HEK293T (cell line): ENCODE results near the gene RBP3.

ENCODE experiments used
- CTCF ChIA-PET: fragments of 350-600 bp; formaldehyde crosslinking; extraction: SDS; loops from one replicate; lab custom pipeline; 2021; ENCODE audit warnings: antibody characterized with exemption, inconsistent platforms; lab: Yijun Ruan, JAX
- POLR2A ChIA-PET: fragments of 350-600 bp; formaldehyde crosslinking; extraction: SDS; loops from one replicate; lab custom pipeline; 2020; ENCODE audit warnings: antibody characterized with exemption, inconsistent platforms; lab: Yijun Ruan, JAX
- DNase-seq: peaks from one replicate; pipeline ENCODE4 v3.0.0; 2012; ENCODE audit warnings: mixed read lengths; ENCODE audit errors: extremely low spot score
- ARNT ChIP-seq: fragments of 450-650 bp; IDR thresholded peaks from 2 replicates; pipeline ENCODE4 v1.6.1; 2017; ENCODE audit warnings: mild to moderate bottlenecking
- BHLHE40 ChIP-seq: fragments of 450-650 bp; IDR thresholded peaks from 2 replicates; pipeline ENCODE4 v1.6.1; 2016; ENCODE audit warnings: mild to moderate bottlenecking, moderate library complexity, borderline replicate concordance
- CTBP1 ChIP-seq: fragments of 450-650 bp; IDR thresholded peaks from 2 replicates; pipeline ENCODE4 v1.6.1; 2016; ENCODE audit warnings: borderline replicate concordance
- ELF4 ChIP-seq: fragments of 450-650 bp; IDR thresholded peaks from 2 replicates; pipeline ENCODE4 v1.6.1; 2017; ENCODE audit warnings: antibody characterized with exemption
- FOXA1 ChIP-seq: fragments of 450-650 bp; IDR thresholded peaks from 2 replicates; pipeline ENCODE4 v1.6.1; 2016; ENCODE audit warnings: mild to moderate bottlenecking
- FOXK2 ChIP-seq: fragments of 450-650 bp; IDR thresholded peaks from 2 replicates; pipeline ENCODE4 v1.6.1; 2016; ENCODE audit warnings: mild to moderate bottlenecking
- FOXM1 ChIP-seq: fragments of 450-650 bp; IDR thresholded peaks from 2 replicates; pipeline ENCODE4 v1.6.1; 2017; ENCODE audit warnings: mild to moderate bottlenecking, borderline replicate concordance
- HDGF ChIP-seq: fragments of 450-650 bp; IDR thresholded peaks from 2 replicates; pipeline ENCODE4 v1.6.1; 2017; ENCODE audit warnings: antibody characterized with exemption, borderline replicate concordance
- L3MBTL2 ChIP-seq: fragments of 450-650 bp; conservative IDR thresholded peaks from 2 replicates; pipeline ENCODE4 v1.6.1; 2016; ENCODE audit warnings: mild to moderate bottlenecking
- LEF1 ChIP-seq: fragments of 450-650 bp; IDR thresholded peaks from 2 replicates; pipeline ENCODE4 v1.6.1; 2017; ENCODE audit warnings: mild to moderate bottlenecking, borderline replicate concordance
- NFRKB ChIP-seq: fragments of 450-650 bp; IDR thresholded peaks from 2 replicates; pipeline ENCODE4 v1.6.1; 2016; ENCODE audit warnings: mild to moderate bottlenecking, moderate library complexity
- PKNOX1 ChIP-seq: fragments of 450-650 bp; IDR thresholded peaks from 2 replicates; pipeline ENCODE4 v1.6.1; 2016
- SP1 ChIP-seq: fragments of 450-650 bp; IDR thresholded peaks from 2 replicates; pipeline ENCODE4 v1.6.1; 2017
- SUZ12 ChIP-seq: fragments of 450-650 bp; IDR thresholded peaks from 2 replicates; pipeline ENCODE4 v1.6.1; 2016; ENCODE audit warnings: mild to moderate bottlenecking
- TARDBP ChIP-seq: fragments of 450-650 bp; IDR thresholded peaks from 2 replicates; pipeline ENCODE4 v1.6.1; 2016
- ZNF384 ChIP-seq: fragments of 450-650 bp; IDR thresholded peaks from 2 replicates; pipeline ENCODE4 v1.6.1; 2016

Gene RBP3

DNA sequence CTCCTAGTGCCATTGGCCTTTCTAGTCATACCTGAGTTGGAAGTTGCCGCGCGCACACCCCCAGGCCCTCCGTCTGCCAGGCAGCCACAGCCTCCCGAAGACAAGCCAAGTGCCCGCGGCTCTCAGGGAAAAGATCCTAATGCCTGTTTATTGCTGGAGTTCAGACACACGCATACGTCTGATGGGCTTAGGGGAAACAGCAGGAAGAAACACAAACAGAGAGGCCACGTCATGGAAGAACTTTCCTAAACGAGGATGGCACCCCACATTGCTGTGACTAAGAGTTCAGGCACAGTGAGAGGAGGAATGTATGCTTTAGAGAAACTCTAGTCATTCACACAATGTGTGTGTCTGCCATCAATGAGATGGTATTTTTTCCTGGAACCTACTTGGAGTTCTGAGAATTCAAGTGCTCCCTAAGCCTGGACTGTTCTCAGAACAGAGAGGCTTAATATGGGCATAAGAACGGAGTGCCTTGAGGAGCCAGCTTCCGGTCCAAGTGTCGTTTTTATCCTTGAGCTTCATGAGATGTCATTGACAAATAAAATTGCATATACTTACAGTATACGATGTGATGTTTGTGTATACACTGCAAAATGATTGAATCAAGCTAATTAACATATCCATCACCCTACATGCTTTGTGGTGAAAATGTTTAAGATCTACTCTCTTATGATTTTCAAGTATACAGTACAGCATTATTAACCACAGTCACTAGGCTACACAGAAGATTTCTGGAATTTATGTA is 11.6 kb upstream of the RBP3 start:
- POLR2A ChIA-PET = no interaction called here
- TF ChIP-seq HDGF (no peak), SUZ12 (no peak), ELF4 (no peak), FOXK2 (no peak), NFRKB (no peak), SP1 (no peak), ZNF384 (no peak), TARDBP (no peak), FOXA1 (no peak), L3MBTL2 (no peak), CTBP1 (no peak), LEF1 (no peak), BHLHE40 (no peak)
- CTCF ChIA-PET = no interaction called here
- DNase-seq = no peak

GRCh38 chr10:47337310-47337709 is 10.9 kb upstream of the RBP3 start:
- ChIA-PET CTCF (no interaction called here), POLR2A (no interaction called here)
- no peak for DNase-seq
- TF ChIP-seq TARDBP (no peak), BHLHE40 (no peak), SP1 (no peak), SUZ12 (no peak), HDGF (no peak)

DNA sequence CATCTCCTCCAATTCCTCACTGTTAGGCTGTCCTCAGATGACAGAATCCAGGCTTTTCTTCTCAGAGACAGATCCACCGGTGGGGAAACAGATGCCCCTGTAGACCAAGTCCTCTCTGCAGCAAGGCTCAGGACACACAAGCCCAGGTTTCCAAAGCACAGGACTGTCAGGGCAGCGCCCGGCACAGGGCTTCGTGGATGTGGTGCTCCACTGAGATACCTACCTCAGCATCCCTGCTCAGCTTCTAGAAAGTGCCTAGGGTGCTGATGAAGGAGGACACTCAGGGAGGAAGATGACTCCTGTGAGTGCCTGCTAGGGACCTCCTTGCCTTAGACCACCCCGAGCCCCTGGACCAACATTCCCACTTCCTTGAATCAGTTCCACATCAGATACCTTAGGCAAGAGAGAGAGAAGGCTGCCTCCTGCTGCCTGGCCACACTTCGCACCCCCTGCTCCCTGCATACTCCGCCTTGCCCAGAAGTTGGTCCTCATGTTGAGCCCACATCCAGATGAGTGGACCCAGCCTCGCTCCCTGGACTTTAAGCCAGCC is 8.9 kb upstream of the RBP3 start:
- DNase-seq = no peak
- TF ChIP-seq FOXA1 (no peak), FOXM1 (no peak), LEF1 (no peak), ELF4 (no peak), SP1 (no peak), ARNT (no peak), TARDBP (no peak), BHLHE40 (no peak), HDGF (no peak), ZNF384 (no peak), PKNOX1 (no peak), CTBP1 (no peak), SUZ12 (no peak), NFRKB (no peak), L3MBTL2 (no peak), FOXK2 (no peak)
- POLR2A ChIA-PET = interaction anchor here (1.2 kb wide), 1 partner anchor 45 kb away, joined by 3 read pairs; the partner anchor contains the start of gene ZNF488
- CTCF ChIA-PET = interaction anchor here (0.7 to 1.3 kb wide), 2 partner anchors 11 to 67 kb away, joined by 3 to 5 read pairs; no protein-coding TSS in a partner anchor

GRCh38 chr10:47339759-47340607 is 8.2 kb upstream of the RBP3 start:
- no peak for DNase-seq
- POLR2A ChIA-PET = interaction anchor here (1.2 kb wide), 1 partner anchor 44 kb away, joined by 3 read pairs; the partner anchor contains the start of gene ZNF488
- CTCF ChIA-PET = interaction anchor here (0.6 to 1.3 kb wide), 7 partner anchors 10 to 110 kb away, joined by 3 to 5 read pairs (median 3); no protein-coding TSS in a partner anchor
- TF ChIP-seq ARNT (no peak), ELF4 (no peak), TARDBP (no peak), SUZ12 (no peak), ZNF384 (no peak), FOXK2 (no peak), FOXM1 (no peak), FOXA1 (no peak), BHLHE40 (no peak), L3MBTL2 (no peak), CTBP1 (no peak)

- ChIA-PET POLR2A (interaction anchor here (1.2 kb wide), 1 partner anchor 44 kb away, joined by 3 read pairs; the partner anchor contains the start of gene ZNF488), CTCF (interaction anchor here (0.5 to 1.3 kb wide), 7 partner anchors 9 to 109 kb away, joined by 3 to 4 read pairs (median 3); no protein-coding TSS in a partner anchor)
- peak; percentile 83 for DNase-seq
- no peak for TF ChIP-seq L3MBTL2
- no peak for TF ChIP-seq LEF1
- TF ChIP-seq FOXM1 = no peak
- TF ChIP-seq CTBP1 = no peak
- TF ChIP-seq ARNT = no peak
- no peak for TF ChIP-seq NFRKB
- TF ChIP-seq SUZ12 = no peak
- no peak for TF ChIP-seq FOXK2
These were observed 7.5 kb upstream of the RBP3 start for GRCh38 chr10:47340608-47341170.
